ENCODE measurements around the gene MAP1LC3B2. TPM values are rescaled to one million over a fixed set of nuclear protein-coding genes. Genes with fewer than 3 reads are reported as not detected.
A peak's percentile ranks its signal among the peaks of the same experiment; 100 is the strongest.

The MAP1LC3B2 gene
- total and polyA plus RNA-seq, 2 experiments from 2014 or later: 3.3 TPM; not detected in 1

GRCh38 chr12:116539361-116539771 lies 19.8 kb upstream of the MAP1LC3B2 start:
- 17% methylated on average over 1 of the region's 1 CpG for WGBS (ENCODE audit: low lambda C conversion rate, missing lambda C conversion rate)
- no peak for TF ChIP-seq CTCF (IDR thresholded peaks at IDR 0.05; ENCODE audit: poor library complexity)
- TF ChIP-seq EZH2phosphoT487 (IDR thresholded peaks at IDR 0.05; ENCODE audit: low read depth, severe bottlenecking, unreplicated experiment): no peak
- TF ChIP-seq EZH2 (IDR thresholded peaks at IDR 0.05; ENCODE audit: borderline replicate concordance): no peak
- no peaks in the 10 kb centered on the region for H3K27me3 ChIP-seq
- no peaks in the 10 kb centered on the region for H3K79me2 ChIP-seq
- no peaks in the 10 kb centered on the region for H3K9me3 ChIP-seq (ENCODE audit: low read depth)
- H3K4me2 ChIP-seq: peak overlapping the region; percentile 50
- peaks cover 20% of the 10 kb centered on the region for H3K4me1 ChIP-seq (ENCODE audit: insufficient read depth)
- no peaks in the 10 kb centered on the region for H4K20me1 ChIP-seq (ENCODE audit: insufficient read depth, poor library complexity, severe bottlenecking)
- DNase-seq (ENCODE audit: low spot score): no peak
- no peak overlapping the region for H3K4me3 ChIP-seq
- H3K36me3 ChIP-seq (replicated peaks; ENCODE audit: insufficient read depth, low read depth): no peaks in the 10 kb centered on the region
- no peak overlapping the region for H2AFZ ChIP-seq
- no peaks in the 10 kb centered on the region for H3K9me2 ChIP-seq (replicated peaks; ENCODE audit: insufficient read depth)
- H3K27ac ChIP-seq: peak overlapping the region; percentile 9

- Histone ChIP-seq H3K4me2 (peak overlapping the region; percentile 50), H3K9me3 (ENCODE audit: low read depth) (no peaks in the 10 kb centered on the region), H4K20me1 (ENCODE audit: insufficient read depth, poor library complexity, severe bottlenecking) (no peaks in the 10 kb centered on the region), H3K27me3 (no peaks in the 10 kb centered on the region), H3K9me2 (replicated peaks; ENCODE audit: insufficient read depth) (no peaks in the 10 kb centered on the region), H3K4me1 (ENCODE audit: insufficient read depth) (peaks cover 15% of the 10 kb centered on the region), H3K36me3 (replicated peaks; ENCODE audit: insufficient read depth, low read depth) (no peaks in the 10 kb centered on the region), H3K4me3 (no peak overlapping the region), H2AFZ (no peak overlapping the region), H3K79me2 (no peaks in the 10 kb centered on the region), H3K27ac (peak overlapping the region; percentile 9)
- WGBS (ENCODE audit: low lambda C conversion rate, missing lambda C conversion rate): 30% methylated on average over 17 of the region's 17 CpGs
- peak; percentile 62 for DNase-seq (ENCODE audit: low spot score)
- no peak for TF ChIP-seq EZH2phosphoT487 (IDR thresholded peaks at IDR 0.05; ENCODE audit: low read depth, severe bottlenecking, unreplicated experiment)
- no peak for TF ChIP-seq EZH2 (IDR thresholded peaks at IDR 0.05; ENCODE audit: borderline replicate concordance)
- TF ChIP-seq CTCF (IDR thresholded peaks at IDR 0.05; ENCODE audit: poor library complexity): no peak
These were observed 19.2 kb upstream of the MAP1LC3B2 start for GRCh38 chr12:116539905-116540482.

- Histone ChIP-seq H3K9me2 (replicated peaks; ENCODE audit: insufficient read depth) (no peaks in the 10 kb centered on the region), H3K27me3 (no peaks in the 10 kb centered on the region), H2AFZ (no peak overlapping the region), H3K36me3 (replicated peaks; ENCODE audit: insufficient read depth, low read depth) (no peaks in the 10 kb centered on the region), H3K79me2 (no peaks in the 10 kb centered on the region), H3K4me3 (no peak overlapping the region), H3K9me3 (ENCODE audit: low read depth) (no peaks in the 10 kb centered on the region), H3K27ac (peak overlapping the region; percentile 9), H3K4me1 (ENCODE audit: insufficient read depth) (peaks cover 15% of the 10 kb centered on the region), H4K20me1 (ENCODE audit: insufficient read depth, poor library complexity, severe bottlenecking) (no peaks in the 10 kb centered on the region), H3K4me2 (peak overlapping the region; percentile 50)
- TF ChIP-seq EZH2 (IDR thresholded peaks at IDR 0.05; ENCODE audit: borderline replicate concordance): no peak
- no peak for TF ChIP-seq EZH2phosphoT487 (IDR thresholded peaks at IDR 0.05; ENCODE audit: low read depth, severe bottlenecking, unreplicated experiment)
- TF ChIP-seq CTCF (IDR thresholded peaks at IDR 0.05; ENCODE audit: poor library complexity): no peak
- DNase-seq (ENCODE audit: low spot score): no peak
- WGBS (ENCODE audit: low lambda C conversion rate, missing lambda C conversion rate): 73% methylated on average over 5 of the region's 5 CpGs
These were observed 18.5 kb upstream of the MAP1LC3B2 start for GRCh38 chr12:116540622-116541152.

All from hepatocyte (in vitro differentiated cells).